C4-2B (cell line): Measurements from ENCODE around the gene LCE4A.

Experiments used
- CTCF ChIP-seq: fragments of 450-650 bp; conservative IDR thresholded peaks from 2 replicates; pipeline ENCODE4 v1.5.1; 2017; ENCODE audit warnings: mild to moderate bottlenecking
- ZFX ChIP-seq: fragments of 450-650 bp; IDR thresholded peaks from 2 replicates; pipeline ENCODE4 v1.6.1; 2017

DNA sequence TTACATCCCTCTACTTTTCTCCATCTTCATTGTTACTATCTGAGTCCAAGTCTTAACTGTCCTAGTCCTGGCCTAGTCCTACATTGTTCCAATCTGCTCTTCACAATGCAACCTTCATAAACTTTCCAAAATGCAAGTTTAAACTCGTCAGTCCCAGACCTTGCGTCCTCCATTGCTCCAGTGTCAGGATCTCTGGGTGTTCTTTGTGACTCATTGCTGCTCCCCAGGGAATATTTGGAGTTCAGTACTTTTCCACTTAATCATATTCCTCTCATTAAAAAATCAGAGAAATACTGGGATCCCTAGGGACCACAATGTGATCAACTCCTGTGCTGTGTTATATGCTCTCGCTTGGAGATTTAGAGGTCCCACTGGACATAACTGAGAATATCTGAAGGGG lies 31.9 kb downstream of the LCE4A start:
- no peak for TF ChIP-seq CTCF
- no peak for TF ChIP-seq ZFX
